ENCODE measurements around the gene TMEM39B. TPM values are rescaled to one million over a fixed set of nuclear protein-coding genes. Genes with fewer than 3 reads are reported as not detected.

Gene TMEM39B
- 35.5 TPM for polyA plus RNA-seq (2013, experiment 1 of 4)
- 38.0 TPM for polyA plus RNA-seq (2013, experiment 2 of 4)
- 32.5 TPM for polyA plus RNA-seq (2013, experiment 3 of 4)
- 38.1 TPM for polyA plus RNA-seq (2013, experiment 4 of 4)

DNA sequence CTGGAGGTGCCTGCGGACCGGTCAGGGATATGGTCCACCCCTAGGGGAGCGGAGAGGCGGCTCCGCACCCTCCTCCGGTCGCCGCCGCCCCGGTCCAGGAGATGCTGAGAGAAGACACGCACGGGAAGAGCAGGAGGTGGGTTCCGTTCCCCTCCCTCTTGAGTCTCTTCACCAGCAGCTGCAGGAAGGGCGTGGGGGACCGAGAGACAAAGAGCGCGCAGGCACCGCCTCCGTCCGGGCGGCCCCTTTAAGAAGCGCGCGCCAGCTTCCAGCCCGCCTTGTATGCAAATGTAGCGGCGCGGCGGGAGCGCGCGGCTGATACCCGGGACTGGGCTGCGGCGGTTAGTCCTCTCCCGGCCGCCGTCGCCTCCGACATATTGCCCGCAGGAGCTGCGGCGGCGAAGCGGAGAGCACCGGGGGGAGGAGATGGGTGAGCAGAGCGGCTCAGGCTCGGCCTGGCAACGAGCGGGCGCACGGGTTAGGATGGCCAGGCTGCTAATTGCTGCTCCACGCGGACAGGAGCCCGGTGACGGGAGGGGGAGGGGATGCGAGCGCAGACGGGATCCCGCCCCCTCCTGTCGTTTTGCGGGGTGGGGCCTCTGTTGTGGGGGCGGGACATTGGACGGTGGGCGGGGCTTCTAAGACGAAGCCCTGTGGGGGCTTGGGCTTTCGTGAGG lies at the start of gene TMEM39B:
TMEM39B (plus strand) TSS at position 318 of the 677 bp plus-strand sequence; CDS start at position 427, 109 bp downstream.
- Histone ChIP-seq H3K27ac (ENCODE audit: insufficient read depth, low read depth, low read length, poor library complexity, severe bottlenecking) (peak within 1 kb of the TSS; percentile 96), H3K27me3 (ENCODE audit: control insufficient read depth, insufficient read depth, low read length, poor library complexity, severe bottlenecking) (no peaks in the 10 kb centered on the region), H3K4me1 (ENCODE audit: control insufficient read depth, insufficient read depth, low read length) (peaks cover 10% of the 10 kb centered on the region), H3K36me3 (ENCODE audit: control insufficient read depth, insufficient read depth, low read length) (peaks cover 19% of the 10 kb centered on the region), H3K4me3 (ENCODE audit: insufficient read depth, low read depth, low read length) (peak within 1 kb of the TSS; percentile 77), H3K9me3 (ENCODE audit: control insufficient read depth, low read length) (no peaks in the 10 kb centered on the region)
- WGBS, 2 experiments = 1% methylated on average over 67 of the region's 67 CpGs

DNA sequence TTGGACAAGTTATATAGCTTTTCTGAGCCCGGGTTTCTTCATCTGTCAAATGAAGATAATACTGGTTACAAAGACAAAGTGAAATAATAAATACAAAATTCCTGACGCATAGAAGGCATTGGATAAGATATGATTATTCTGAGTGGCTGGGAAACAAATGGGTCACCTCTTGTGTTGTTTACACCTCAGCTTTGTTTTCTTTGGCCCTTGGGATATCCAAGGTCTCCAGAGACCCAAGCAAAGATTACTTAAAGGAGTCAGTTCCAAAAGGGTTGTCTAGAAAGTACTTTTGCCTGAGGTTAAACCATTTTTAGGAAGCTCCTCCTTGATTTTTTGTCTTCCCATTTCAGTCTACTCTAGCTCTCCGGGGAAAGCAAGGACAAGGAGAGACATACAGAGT lies 49.4 kb upstream of the TMEM39B start:
- Histone ChIP-seq H3K27ac (ENCODE audit: insufficient read depth, low read depth, low read length, poor library complexity, severe bottlenecking) (no peak overlapping the region), H3K4me1 (ENCODE audit: control insufficient read depth, insufficient read depth, low read length) (no peaks in the 10 kb centered on the region), H3K4me3 (ENCODE audit: insufficient read depth, low read depth, low read length) (no peak overlapping the region), H3K27me3 (ENCODE audit: control insufficient read depth, insufficient read depth, low read length, poor library complexity, severe bottlenecking) (no peaks in the 10 kb centered on the region), H3K36me3 (ENCODE audit: control insufficient read depth, insufficient read depth, low read length) (no peaks in the 10 kb centered on the region), H3K9me3 (ENCODE audit: control insufficient read depth, low read length) (no peaks in the 10 kb centered on the region)
- WGBS, 2 experiments = 93 to 96% methylated on average over 3 of the region's 3 CpGs

DNA sequence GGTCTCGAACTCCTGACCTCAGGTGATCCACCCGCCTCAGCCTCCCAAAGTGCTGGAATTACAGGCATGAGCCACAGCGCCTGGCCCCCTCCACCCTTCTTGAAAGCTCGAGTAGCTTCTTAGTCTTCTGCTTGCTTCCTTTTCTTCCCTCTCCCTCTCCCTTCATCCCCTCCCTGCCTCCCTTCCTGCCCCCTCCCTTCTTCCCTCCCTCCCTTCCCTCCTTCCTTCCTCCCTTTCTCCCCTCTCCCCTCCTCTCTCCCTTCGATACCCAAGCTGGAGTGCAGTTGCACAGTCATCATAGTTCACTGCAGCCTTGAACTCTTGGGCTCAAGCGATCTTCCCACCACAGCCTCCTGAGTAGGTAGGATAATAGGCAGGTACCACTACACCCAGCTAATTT lies 47.2 kb upstream of the TMEM39B start:
- peaks cover 3% of the 10 kb centered on the region for H3K36me3 ChIP-seq (ENCODE audit: control insufficient read depth, insufficient read depth, low read length)

DNA sequence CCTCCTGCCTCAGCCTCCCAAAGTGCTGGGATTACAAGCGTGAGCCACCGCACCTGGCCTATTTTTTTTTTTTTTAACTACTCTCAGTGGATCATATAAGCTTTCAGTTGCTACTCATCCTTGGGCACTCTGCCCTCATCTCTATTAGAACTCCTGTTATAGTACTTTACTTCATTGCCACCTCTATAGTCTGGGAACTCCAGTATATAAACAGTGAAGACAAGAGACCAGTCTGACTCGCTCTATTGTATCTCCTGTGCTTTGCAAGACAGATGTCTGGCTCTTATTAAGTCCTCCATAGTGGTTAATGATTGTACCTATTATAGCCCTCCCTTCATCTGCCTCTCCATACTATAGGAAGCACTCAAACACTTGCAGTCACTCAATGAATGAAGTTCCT lies 44.0 kb upstream of the TMEM39B start:
- no peak overlapping the region for H3K27ac ChIP-seq (ENCODE audit: insufficient read depth, low read depth, low read length, poor library complexity, severe bottlenecking)
- no peaks in the 10 kb centered on the region for H3K4me1 ChIP-seq (ENCODE audit: control insufficient read depth, insufficient read depth, low read length)
- WGBS, 2 experiments = 98% methylated on average over 3 of the region's 3 CpGs
- no peak overlapping the region for H3K4me3 ChIP-seq (ENCODE audit: insufficient read depth, low read depth, low read length)
- H3K9me3 ChIP-seq (ENCODE audit: control insufficient read depth, low read length) = no peaks in the 10 kb centered on the region
- H3K27me3 ChIP-seq (ENCODE audit: control insufficient read depth, insufficient read depth, low read length, poor library complexity, severe bottlenecking) = no peaks in the 10 kb centered on the region
- peaks cover 23% of the 10 kb centered on the region for H3K36me3 ChIP-seq (ENCODE audit: control insufficient read depth, insufficient read depth, low read length)

More for the DNA sequence above, 47.2 kb upstream of the TMEM39B start:
- no peaks in the 10 kb centered on the region for H3K9me3 ChIP-seq (ENCODE audit: control insufficient read depth, low read length)
- WGBS, 2 experiments = 90% methylated on average over 5 of the region's 6 CpGs
- no peaks in the 10 kb centered on the region for H3K4me1 ChIP-seq (ENCODE audit: control insufficient read depth, insufficient read depth, low read length)
- no peak overlapping the region for H3K27ac ChIP-seq (ENCODE audit: insufficient read depth, low read depth, low read length, poor library complexity, severe bottlenecking)
- no peaks in the 10 kb centered on the region for H3K27me3 ChIP-seq (ENCODE audit: control insufficient read depth, insufficient read depth, low read length, poor library complexity, severe bottlenecking)
- H3K4me3 ChIP-seq (ENCODE audit: insufficient read depth, low read depth, low read length) = no peak overlapping the region

DNA sequence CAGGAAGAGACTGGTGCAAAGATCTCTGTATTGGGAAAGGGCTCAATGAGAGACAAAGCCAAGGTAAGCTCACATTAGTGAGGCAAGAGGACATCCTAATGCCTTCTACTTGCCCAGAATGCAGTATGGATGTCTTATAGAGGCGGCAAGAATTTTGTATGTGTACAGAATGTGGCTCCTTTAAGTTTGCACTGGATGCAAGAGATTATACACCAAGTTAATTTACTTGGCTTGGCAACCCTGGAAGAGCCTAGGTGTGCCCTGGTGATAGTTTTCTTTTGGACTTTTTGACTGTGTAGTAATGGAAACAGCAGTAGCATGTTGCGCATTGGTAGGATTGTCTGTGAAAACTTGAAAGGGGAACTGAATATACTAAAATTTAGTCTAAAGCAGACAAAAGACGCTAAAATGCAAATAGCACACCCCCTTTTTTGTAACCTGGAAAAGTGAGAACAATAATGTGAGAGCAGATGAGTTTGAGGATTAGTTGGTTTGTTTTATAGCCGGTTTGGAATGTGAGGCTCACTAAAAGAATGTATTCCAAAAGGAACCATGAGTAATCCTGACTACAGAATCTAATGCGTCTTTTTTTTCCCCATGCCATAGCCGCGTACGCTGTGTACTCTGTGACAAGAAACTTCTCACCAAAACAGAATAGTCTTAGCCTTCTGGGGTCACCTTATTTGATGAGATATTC lies 41.0 kb upstream of the TMEM39B start:
- H3K27ac ChIP-seq (ENCODE audit: insufficient read depth, low read depth, low read length, poor library complexity, severe bottlenecking) = no peak overlapping the region
- H3K27me3 ChIP-seq (ENCODE audit: control insufficient read depth, insufficient read depth, low read length, poor library complexity, severe bottlenecking) = no peaks in the 10 kb centered on the region
- WGBS, 2 experiments = 97% methylated on average over 8 of the region's 8 CpGs
- peaks cover 43% of the 10 kb centered on the region for H3K36me3 ChIP-seq (ENCODE audit: control insufficient read depth, insufficient read depth, low read length)
- H3K9me3 ChIP-seq (ENCODE audit: control insufficient read depth, low read length) = no peaks in the 10 kb centered on the region
- H3K4me1 ChIP-seq (ENCODE audit: control insufficient read depth, insufficient read depth, low read length) = no peaks in the 10 kb centered on the region
- H3K4me3 ChIP-seq (ENCODE audit: insufficient read depth, low read depth, low read length) = no peak overlapping the region

- 97 to 100% methylated on average over 2 of the region's 2 CpGs for WGBS, 2 experiments
- no peaks in the 10 kb centered on the region for H3K27me3 ChIP-seq (ENCODE audit: control insufficient read depth, insufficient read depth, low read length, poor library complexity, severe bottlenecking)
- H3K4me1 ChIP-seq (ENCODE audit: control insufficient read depth, insufficient read depth, low read length) = no peaks in the 10 kb centered on the region
- no peak overlapping the region for H3K27ac ChIP-seq (ENCODE audit: insufficient read depth, low read depth, low read length, poor library complexity, severe bottlenecking)
- H3K9me3 ChIP-seq (ENCODE audit: control insufficient read depth, low read length) = no peaks in the 10 kb centered on the region
- peaks cover 48% of the 10 kb centered on the region for H3K36me3 ChIP-seq (ENCODE audit: control insufficient read depth, insufficient read depth, low read length)
- no peak overlapping the region for H3K4me3 ChIP-seq (ENCODE audit: insufficient read depth, low read depth, low read length)
Observed at GRCh38 chr1:32032275-32032615, 40.5 kb upstream of the TMEM39B start.

DNA sequence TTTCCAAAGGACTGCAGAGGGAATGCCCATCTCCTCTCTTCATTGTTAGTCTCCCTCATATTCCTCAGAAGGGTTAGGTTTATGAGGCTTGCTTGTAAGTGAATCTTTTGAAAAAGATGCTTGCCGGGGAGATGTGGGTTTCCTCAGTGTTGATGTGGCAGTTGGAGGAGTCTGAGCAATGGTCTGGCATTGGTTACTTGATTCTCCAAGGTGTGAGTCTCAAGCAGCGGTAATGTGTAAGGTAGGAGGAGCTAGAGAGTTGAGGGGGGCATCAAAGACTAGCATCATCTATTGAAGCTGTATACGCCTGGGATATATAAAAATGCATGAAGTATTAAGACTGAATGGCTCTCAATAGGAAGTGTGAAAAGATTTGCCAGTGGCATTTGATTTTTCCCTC lies 37.6 kb upstream of the TMEM39B start:
- WGBS, 2 experiments = 95 to 97% methylated on average over 3 of the region's 3 CpGs
- Histone ChIP-seq H3K9me3 (ENCODE audit: control insufficient read depth, low read length) (no peaks in the 10 kb centered on the region), H3K4me3 (ENCODE audit: insufficient read depth, low read depth, low read length) (no peak overlapping the region), H3K27me3 (ENCODE audit: control insufficient read depth, insufficient read depth, low read length, poor library complexity, severe bottlenecking) (no peaks in the 10 kb centered on the region), H3K36me3 (ENCODE audit: control insufficient read depth, insufficient read depth, low read length) (peaks cover 74% of the 10 kb centered on the region), H3K4me1 (ENCODE audit: control insufficient read depth, insufficient read depth, low read length) (no peaks in the 10 kb centered on the region), H3K27ac (ENCODE audit: insufficient read depth, low read depth, low read length, poor library complexity, severe bottlenecking) (no peak overlapping the region)

DNA sequence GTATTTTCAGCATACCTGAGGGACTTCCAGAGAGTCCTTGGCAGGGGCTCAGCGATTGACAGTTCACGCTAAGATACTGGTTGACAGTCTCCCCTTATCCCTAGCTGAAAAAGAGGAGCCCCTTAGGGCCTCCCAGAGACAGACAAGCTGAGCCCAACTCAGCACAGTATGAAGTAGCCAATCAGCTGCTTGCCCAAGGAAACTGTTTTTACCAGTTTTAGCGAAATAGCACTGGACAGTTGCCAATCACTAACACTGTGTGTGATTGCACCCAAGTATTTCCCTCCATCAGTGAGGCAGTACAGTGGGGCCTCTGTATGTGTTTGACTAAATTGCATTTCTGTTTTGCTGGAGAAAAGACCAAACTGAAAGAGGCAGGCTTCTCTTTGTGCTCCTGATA lies 32.0 kb upstream of the TMEM39B start:
- Histone ChIP-seq H3K4me3 (ENCODE audit: insufficient read depth, low read depth, low read length) (no peak overlapping the region), H3K9me3 (ENCODE audit: control insufficient read depth, low read length) (no peaks in the 10 kb centered on the region), H3K27me3 (ENCODE audit: control insufficient read depth, insufficient read depth, low read length, poor library complexity, severe bottlenecking) (no peaks in the 10 kb centered on the region), H3K4me1 (ENCODE audit: control insufficient read depth, insufficient read depth, low read length) (no peaks in the 10 kb centered on the region), H3K36me3 (ENCODE audit: control insufficient read depth, insufficient read depth, low read length) (peaks cover 70% of the 10 kb centered on the region), H3K27ac (ENCODE audit: insufficient read depth, low read depth, low read length, poor library complexity, severe bottlenecking) (no peak overlapping the region)
- 92 to 98% methylated on average over 3 of the region's 3 CpGs for WGBS, 2 experiments

DNA sequence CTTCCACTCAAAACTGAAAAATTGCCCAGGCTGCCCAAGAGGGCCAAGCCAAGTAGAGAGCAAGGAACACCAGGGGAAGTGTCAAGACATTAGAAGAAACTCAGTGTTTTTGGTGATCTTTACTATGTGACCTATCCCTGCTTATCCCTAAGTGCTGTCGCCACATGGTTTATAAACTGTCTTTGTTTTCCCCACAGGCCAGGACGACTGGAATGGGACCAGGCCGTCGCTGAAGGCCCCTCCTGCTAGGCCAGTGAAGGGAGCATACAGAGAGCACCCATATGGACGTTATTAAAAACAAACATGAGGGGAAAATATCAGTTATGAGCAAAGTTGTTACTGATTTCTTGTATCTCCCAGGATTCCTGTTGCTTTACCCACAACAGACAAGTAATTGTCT lies 30.4 kb upstream of the TMEM39B start:
- 93 to 94% methylated on average over 5 of the region's 5 CpGs for WGBS, 2 experiments
- H3K27me3 ChIP-seq (ENCODE audit: control insufficient read depth, insufficient read depth, low read length, poor library complexity, severe bottlenecking) = no peaks in the 10 kb centered on the region
- H3K4me1 ChIP-seq (ENCODE audit: control insufficient read depth, insufficient read depth, low read length) = no peaks in the 10 kb centered on the region
- H3K9me3 ChIP-seq (ENCODE audit: control insufficient read depth, low read length) = no peaks in the 10 kb centered on the region
- no peak overlapping the region for H3K4me3 ChIP-seq (ENCODE audit: insufficient read depth, low read depth, low read length)
- peaks cover 75% of the 10 kb centered on the region for H3K36me3 ChIP-seq (ENCODE audit: control insufficient read depth, insufficient read depth, low read length)
- H3K27ac ChIP-seq (ENCODE audit: insufficient read depth, low read depth, low read length, poor library complexity, severe bottlenecking) = no peak overlapping the region

DNA sequence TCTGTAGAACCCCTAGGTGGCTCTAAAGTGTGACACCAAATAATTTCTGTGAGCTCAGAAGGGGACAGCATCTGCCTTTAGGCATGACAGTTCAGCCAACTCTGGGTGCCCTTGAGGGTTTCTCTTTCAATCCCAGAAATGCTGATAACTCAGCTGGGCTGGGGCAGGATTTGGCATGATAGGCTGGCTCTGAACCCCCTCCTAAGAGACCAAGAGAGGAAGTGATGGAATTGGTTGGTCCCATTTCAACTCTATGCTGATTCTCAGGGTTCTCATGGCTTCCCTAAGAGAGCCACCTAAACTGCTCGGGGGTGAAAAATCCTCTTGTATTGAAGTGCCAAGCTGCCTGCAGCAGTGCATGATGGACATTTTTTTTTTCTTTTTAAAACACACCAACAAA lies 28.5 kb upstream of the TMEM39B start:
- Histone ChIP-seq H3K36me3 (ENCODE audit: control insufficient read depth, insufficient read depth, low read length) (peaks cover 75% of the 10 kb centered on the region), H3K4me1 (ENCODE audit: control insufficient read depth, insufficient read depth, low read length) (no peaks in the 10 kb centered on the region), H3K27ac (ENCODE audit: insufficient read depth, low read depth, low read length, poor library complexity, severe bottlenecking) (no peak overlapping the region), H3K4me3 (ENCODE audit: insufficient read depth, low read depth, low read length) (no peak overlapping the region), H3K9me3 (ENCODE audit: control insufficient read depth, low read length) (no peaks in the 10 kb centered on the region), H3K27me3 (ENCODE audit: control insufficient read depth, insufficient read depth, low read length, poor library complexity, severe bottlenecking) (no peaks in the 10 kb centered on the region)
- 95 to 100% methylated on average over 1 of the region's 1 CpG for WGBS, 2 experiments
